DLD1 (cell line): Measurements from ENCODE around the gene SAP25.

ENCODE experiments used
- in situ Hi-C: cut with HindIII; loops from 2 replicates; pipeline ENCODE4 v1.10.0; 2017; ENCODE audit warnings: low sequenced_read_pairs

SAP25 gene

GRCh38 chr7:100573691-100574361 is at the start of gene SAP25:
Gene SAP25, minus strand, starts transcription at chr7:100573900. Its CDS starts 158 bp downstream, at chr7:100573742.
- in situ Hi-C loops: no loop called here

DNA sequence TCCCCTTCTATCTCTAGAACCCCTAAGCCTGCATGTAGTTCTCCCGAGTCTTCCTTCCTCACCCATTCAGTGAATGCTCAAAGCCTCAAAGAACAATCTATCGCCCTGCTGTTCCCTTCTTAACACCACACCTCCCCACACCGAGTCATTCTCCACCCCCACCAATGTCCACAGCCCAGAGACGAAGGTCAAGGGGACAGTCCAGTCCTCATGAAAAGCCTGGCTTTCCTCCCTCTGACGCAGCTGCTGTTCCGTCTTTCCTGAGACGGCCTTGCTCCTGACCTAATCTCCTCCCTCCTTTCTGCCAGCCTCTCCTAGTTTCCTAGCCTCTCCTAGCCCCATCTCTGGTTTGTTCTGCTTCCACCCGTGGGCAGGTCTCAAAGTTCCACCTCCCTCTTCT is 47.9 kb upstream of the SAP25 start:
- in situ Hi-C loops: no loop called here

DNA sequence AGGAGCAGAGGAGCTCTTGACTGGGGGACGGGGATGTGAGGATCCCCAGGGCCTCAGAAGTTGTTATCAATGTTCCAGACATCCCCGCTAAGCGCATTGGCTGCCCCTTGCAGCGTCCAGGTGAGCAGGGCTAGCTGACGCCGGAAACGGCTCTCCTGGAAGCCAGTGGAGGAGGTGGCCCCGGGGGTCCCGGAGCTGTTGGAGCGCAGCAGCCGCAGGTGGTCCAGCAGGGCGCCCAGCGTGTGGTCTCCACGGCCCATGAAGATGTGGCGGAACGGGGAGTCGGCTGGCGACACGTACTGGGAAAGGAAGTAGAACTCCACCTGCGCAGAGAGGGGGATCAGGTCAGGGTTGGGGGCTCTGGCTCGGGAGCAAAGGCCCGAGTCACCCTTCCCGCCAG is 47.1 kb upstream of the SAP25 start:
- in situ Hi-C loops: no loop called here

DNA sequence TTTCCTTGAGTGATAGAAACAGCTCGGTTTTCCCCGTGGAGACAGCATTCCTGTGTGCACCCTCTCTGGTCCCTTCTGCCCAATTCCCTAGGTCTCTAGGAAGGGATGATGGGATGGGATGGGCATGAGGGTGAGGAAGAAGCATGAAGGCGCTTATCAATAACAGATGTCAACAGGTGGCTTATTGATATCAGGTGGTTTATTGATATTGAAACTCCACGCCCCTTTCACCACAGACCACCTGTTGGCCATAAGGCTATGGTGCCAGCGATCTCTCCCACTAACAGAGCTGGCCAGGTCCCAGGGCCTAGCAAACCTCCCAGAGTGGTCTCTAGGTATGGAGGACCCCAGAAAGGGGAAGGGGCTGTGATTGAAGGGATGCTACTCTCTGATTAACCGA is 46.5 kb upstream of the SAP25 start:
- in situ Hi-C loops: no loop called here

DNA sequence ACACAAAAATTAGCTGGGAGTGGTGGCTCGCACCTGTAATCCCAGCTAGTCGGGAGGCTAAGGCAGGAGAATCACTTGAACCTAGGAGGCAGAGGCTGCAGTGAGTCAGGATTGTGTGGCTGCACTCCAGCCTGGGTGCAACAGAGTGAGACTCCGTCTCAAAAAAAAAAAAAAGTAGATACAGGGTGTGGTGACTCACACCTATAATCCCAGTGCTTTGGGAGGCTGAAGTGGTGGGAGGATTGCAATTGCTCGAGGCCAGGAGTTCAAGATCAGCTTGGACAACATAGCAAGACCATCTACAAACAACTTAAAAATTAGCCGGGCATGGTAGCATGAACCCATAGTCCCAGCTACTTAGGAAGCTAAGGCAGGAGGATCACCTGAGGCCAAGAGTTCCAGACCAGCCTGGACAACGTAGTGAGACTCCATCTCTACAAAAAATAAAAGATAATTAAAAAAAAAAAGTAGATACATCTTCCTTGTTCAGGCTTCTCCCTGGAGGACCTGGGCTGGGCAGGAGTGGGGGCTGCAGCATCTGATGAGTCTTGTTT is 40.7 kb upstream of the SAP25 start:
- in situ Hi-C loops: no loop called here

GRCh38 chr7:100613412-100614175 is 39.9 kb upstream of the SAP25 start:
- in situ Hi-C loops: no loop called here

- in situ Hi-C loops: no loop called here
Measured at GRCh38 chr7:100612730-100613390, 39.2 kb upstream of the SAP25 start.

DNA sequence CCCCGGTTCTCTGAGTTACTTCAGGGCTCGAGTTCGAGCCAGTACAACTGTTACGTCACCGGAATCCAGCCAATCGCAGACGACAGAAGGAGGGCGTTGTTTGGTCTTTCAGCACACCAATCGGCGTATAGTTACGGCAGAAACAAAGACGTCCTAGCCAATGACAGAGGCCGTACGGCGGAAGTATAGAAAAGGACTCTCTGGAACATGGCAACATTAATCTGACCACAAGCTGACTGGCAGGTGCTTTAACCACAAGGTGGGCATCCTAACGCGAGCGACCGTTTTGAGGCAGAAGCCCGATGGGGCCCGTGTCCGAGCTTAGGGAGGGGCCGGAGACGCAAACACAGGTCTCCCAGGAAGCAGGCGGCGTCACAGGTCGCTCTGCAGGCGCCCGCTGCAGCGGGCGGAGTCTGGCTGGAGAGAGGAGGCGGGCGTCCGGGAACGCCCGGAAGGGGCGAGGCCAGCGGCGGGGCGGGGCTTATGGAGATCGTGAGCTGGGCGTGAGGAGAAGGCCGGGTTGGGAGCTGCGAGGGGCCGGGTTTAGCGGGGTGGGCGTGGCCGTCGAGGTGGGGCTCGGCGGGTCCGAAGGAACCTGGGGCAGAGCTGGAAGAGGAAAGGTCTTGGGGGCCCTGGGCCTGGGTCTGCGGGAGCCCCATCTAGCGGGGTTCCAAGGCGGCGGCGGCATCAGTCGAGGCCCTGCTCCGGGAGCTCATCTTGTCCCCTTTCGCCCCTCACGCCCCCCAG is 38.5 kb upstream of the SAP25 start, which contains the start of gene MOSPD3:
Gene MOSPD3, plus strand, starts transcription at position 558 of the 747 bp plus-strand sequence. CDS start 252 bp downstream, outside the sequence.
- in situ Hi-C loops: no loop called here

DNA sequence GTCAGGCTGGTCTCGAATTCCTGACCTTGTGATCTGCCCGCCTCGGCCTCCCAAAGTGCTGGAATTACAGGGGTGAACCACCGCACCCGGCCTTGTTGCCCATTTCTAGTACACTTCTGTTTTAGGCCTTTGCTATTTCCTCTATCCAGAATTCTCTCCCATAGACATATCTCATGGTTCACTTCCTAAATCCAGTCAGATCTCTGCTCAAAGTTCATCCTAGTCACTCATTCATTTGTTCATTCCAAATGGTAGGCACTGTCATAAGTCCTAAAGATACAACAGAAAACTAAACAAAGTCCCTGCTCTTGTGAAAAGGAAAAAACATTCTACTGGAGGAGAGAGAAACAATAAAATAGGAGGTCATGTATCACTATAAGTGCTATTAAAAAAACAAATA is 36.3 kb upstream of the SAP25 start:
- in situ Hi-C loops: no loop called here

DNA sequence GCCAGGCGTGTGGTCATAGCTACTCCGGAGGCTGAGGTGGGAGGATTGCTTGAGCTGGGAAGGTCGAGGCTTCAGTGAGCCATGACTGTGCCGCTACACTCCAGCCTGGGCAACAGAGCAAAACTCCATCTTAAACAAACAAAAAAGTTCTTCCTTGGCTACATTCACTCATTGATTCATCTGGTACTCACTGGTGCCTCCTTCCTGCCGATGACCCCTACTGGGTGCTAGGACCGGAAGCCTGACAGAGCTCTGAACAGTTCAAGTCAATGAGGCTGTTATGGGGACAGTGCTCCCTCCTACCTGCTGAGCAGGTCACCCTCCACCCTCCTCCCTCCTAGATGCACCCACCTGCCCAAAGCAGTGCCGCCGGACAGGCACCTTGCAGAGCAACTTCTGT is 33.4 kb upstream of the SAP25 start:
- in situ Hi-C loops: no loop called here

- in situ Hi-C loops: no loop called here
Measured at GRCh38 chr7:100606313-100606712, 32.6 kb upstream of the SAP25 start.

- in situ Hi-C loops: no loop called here
Measured at GRCh38 chr7:100604976-100605911, 31.5 kb upstream of the SAP25 start.

DNA sequence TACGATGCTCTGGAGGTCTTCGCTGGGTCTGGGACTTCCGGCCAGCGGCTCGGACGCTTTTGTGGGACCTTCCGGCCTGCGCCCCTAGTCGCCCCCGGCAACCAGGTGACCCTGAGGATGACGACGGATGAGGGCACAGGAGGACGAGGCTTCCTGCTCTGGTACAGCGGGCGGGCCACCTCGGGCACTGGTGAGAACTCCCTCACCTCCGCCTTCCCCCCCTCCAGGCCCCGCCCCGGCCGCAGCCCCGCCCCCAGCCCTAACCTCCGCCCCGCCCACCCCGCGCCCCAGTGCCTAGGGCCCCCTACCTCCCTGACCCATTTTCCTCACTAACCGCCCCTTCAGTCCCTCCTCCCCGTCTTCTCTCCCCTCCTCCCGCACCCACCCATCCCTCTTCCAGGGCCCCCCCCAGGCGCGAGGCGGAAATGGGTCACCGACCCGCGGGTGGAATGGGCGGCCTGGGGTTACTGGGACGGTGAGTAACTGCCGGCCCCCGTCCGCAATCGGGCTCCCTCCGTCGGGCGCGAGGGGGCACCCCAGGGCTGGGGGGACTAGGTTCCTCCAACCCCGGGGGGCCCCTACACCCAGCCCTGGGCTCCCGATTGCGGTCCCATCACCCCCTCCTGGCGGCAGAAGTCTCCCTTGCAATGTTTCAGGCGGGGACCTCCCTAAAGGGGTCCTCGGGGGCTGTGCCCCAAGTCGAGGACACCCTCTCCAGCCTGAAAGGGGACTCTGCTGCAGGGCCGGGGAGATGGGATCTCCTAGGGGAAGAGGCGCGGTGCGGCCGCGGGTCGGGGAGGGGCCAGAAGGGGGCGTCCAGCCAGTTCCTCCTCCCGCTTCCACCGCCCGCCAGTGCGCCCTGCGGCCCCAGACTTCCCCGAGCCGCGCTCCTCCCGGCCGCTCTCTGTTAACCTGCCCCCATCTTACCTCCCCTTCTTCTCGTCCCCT is 30.6 kb upstream of the SAP25 start:
- in situ Hi-C loops: no loop called here

DNA sequence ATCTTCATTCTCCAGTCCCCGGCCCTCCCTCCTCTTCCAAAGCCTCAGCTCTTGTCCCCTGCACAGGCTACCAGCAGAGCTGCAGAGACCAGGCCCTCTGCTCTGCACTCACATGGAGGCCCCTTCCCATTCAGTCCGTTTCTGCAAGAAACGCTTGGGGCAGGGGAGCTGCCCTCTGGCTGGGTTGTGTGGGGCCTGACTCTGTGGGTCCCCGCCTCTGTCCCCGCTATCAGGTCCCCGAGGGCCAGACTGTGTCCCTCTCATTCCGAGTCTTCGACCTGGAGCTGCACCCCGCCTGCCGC is 30.0 kb upstream of the SAP25 start:
- in situ Hi-C loops: no loop called here

GRCh38 chr7:100602889-100603725 is 29.4 kb upstream of the SAP25 start:
- in situ Hi-C loops: no loop called here

DNA sequence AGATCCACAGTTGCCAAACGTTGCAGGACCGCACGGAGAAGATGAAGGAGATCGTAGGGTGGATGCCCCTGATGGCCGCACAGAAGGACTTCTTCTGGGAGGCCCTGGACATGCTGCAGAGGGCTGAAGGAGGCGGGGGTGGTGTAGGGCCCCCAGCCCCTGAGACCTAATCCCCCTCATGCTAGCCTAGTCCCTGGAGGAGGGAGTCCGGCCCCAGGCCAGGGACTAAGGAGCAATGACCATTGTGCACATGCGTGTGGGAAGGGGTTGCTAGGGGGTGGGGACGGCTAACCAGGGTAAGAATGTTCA is 27.0 kb upstream of the SAP25 start:
- in situ Hi-C loops: no loop called here

- in situ Hi-C loops: no loop called here
Measured at GRCh38 chr7:100599911-100600729, 26.4 kb upstream of the SAP25 start.
